SK-N-MC (cell line): ENCODE measurements around the gene TTLL1.

Experiments
- EZH2 ChIP-seq: fragments of 200-600 bp; sonication (generic); IDR thresholded peaks from one replicate; pipeline ENCODE4 v1.6.1; 2017; ENCODE audit warnings: antibody characterized with exemption
- FOXP2 ChIP-seq: optimal IDR thresholded peaks from 2 replicates; pipeline ENCODE3; 2011; ENCODE audit warnings: mild to moderate bottlenecking, moderate library complexity; ENCODE audit not compliant: insufficient read depth; ENCODE audit errors: extremely low read length, control extremely low read depth
- POLR2AphosphoS5 ChIP-seq: IDR thresholded peaks from 2 replicates; pipeline ENCODE4 v1.6.1; 2012; ENCODE audit warnings: mild to moderate bottlenecking, low read depth, low read length, borderline replicate concordance

- TF ChIP-seq EZH2 (no peak), POLR2AphosphoS5 (no peak), FOXP2 (no peak)
These were observed 24.5 kb upstream of the TTLL1 start for GRCh38 chr22:43113526-43114251.
